Smooth muscle cell (in vitro differentiated cells): Measurements from ENCODE around the gene BBX. TPM values are rescaled to one million over a fixed set of nuclear protein-coding genes. Genes with fewer than 3 reads are reported as not detected.

Source experiments
- DNase-seq: peaks from one replicate; lab custom pipeline; 2025; ENCODE audit not compliant: unreplicated experiment; lab: John Stamatoyannopoulos, UW
- H2AFZ ChIP-seq: fragments of 200-600 bp; sonication (generic); 2 replicates; pipeline ENCODE4 v1.6.0; 2016; ENCODE audit warnings: antibody characterized with exemption, low read depth, mild to moderate bottlenecking
- H3F3A ChIP-seq: fragments of 200-600 bp; sonication (generic); 2 replicates; pipeline ENCODE4 v1.6.0; 2017; ENCODE audit warnings: antibody characterized with exemption, low read depth
- H3K27ac ChIP-seq: fragments of 200-600 bp; sonication (generic); 2 replicates; pipeline ENCODE4 v1.5.1; 2016; ENCODE audit warnings: low read depth, mild to moderate bottlenecking
- H3K27me3 ChIP-seq: fragments of 200-600 bp; sonication (generic); 2 replicates; pipeline ENCODE4 v1.6.1; 2016; ENCODE audit warnings: low read depth, mild to moderate bottlenecking
- H3K36me3 ChIP-seq: fragments of 200-600 bp; sonication (generic); 2 replicates; pipeline ENCODE4 v1.5.1; 2016; ENCODE audit warnings: low read depth
- H3K4me1 ChIP-seq: fragments of 200-600 bp; sonication (generic); 2 replicates; pipeline ENCODE4 v1.5.1; 2016; ENCODE audit warnings: low read depth
- H3K4me2 ChIP-seq: fragments of 200-600 bp; sonication (generic); 2 replicates; pipeline ENCODE4 v1.6.0; 2016; ENCODE audit warnings: mild to moderate bottlenecking
- H3K4me3 ChIP-seq: fragments of 200-600 bp; sonication (generic); 2 replicates; pipeline ENCODE4 v1.5.1; 2016; ENCODE audit warnings: mild to moderate bottlenecking
- H3K79me2 ChIP-seq: fragments of 200-600 bp; sonication (generic); 2 replicates; pipeline ENCODE4 v1.6.0; 2016; ENCODE audit warnings: low read depth, mild to moderate bottlenecking
- H3K9ac ChIP-seq: fragments of 200-600 bp; sonication (generic); 2 replicates; pipeline ENCODE4 v1.6.0; 2016; ENCODE audit warnings: low read depth
- H3K9me3 ChIP-seq: fragments of 200-600 bp; sonication (generic); replicated peaks from 2 replicates; pipeline ENCODE4 v1.5.1; 2016; ENCODE audit warnings: low read depth
- H4K20me1 ChIP-seq: fragments of 200-600 bp; sonication (generic); 2 replicates; pipeline ENCODE4 v1.6.0; 2016; ENCODE audit warnings: low read depth
- WGBS: methylation state at CpG from one replicate; pipeline ENCODE4 v1.1.7; 2016; ENCODE audit warnings: low lambda C conversion rate; 5-methylcytosine and 5-hydroxymethylcytosine counted together
- polyA plus RNA-seq: library from polyadenylated mRNA; unstranded; fragments of >200 nt; fragmentation: Nextera tagmentation; extraction: Ambion mirVana; gene quantifications from 2 replicates; pipeline ENCODE4 v1.2.1, GENCODE V29; 2016
- total RNA-seq: library from RNA; depleted of rRNA; stranded (reverse); fragments of >200 nt; gene quantifications from 2 replicates; pipeline ENCODE4 v1.2.3, GENCODE V29; 2014
- TF ChIP-seq, protein P1 (sequence below): fragments of 200-600 bp; sonication (generic); IDR thresholded peaks from 2 replicates; pipeline ENCODE4 v1.5.1; 2017; ENCODE audit warnings: borderline replicate concordance, mild to moderate bottlenecking, antibody characterized with exemption; ENCODE audit not compliant: insufficient read depth, poor library complexity, severe bottlenecking

BBX gene
- total and polyA plus RNA-seq, 2 experiments from 2014 or later = 58.9 to 66.4 TPM

GRCh38 chr3:107643038-107643883 is 120.5 kb downstream of the BBX start:
- DNase-seq = no peak
- Histone ChIP-seq H3K4me1 (no peaks in the 10 kb centered on the region), H3K79me2 (no peaks in the 10 kb centered on the region), H3K9me3 (no peaks in the 10 kb centered on the region), H3K36me3 (no peaks in the 10 kb centered on the region), H3K9ac (no peak overlapping the region), H4K20me1 (peaks cover 70% of the 10 kb centered on the region), H3K4me2 (no peak overlapping the region), H3F3A (no peaks in the 10 kb centered on the region), H3K27me3 (no peaks in the 10 kb centered on the region), H2AFZ (no peak overlapping the region), H3K27ac (no peak overlapping the region), H3K4me3 (no peak overlapping the region)
- WGBS = 81% methylated on average over 6 of the region's 6 CpGs
- TF ChIP-seq, protein P1, sequence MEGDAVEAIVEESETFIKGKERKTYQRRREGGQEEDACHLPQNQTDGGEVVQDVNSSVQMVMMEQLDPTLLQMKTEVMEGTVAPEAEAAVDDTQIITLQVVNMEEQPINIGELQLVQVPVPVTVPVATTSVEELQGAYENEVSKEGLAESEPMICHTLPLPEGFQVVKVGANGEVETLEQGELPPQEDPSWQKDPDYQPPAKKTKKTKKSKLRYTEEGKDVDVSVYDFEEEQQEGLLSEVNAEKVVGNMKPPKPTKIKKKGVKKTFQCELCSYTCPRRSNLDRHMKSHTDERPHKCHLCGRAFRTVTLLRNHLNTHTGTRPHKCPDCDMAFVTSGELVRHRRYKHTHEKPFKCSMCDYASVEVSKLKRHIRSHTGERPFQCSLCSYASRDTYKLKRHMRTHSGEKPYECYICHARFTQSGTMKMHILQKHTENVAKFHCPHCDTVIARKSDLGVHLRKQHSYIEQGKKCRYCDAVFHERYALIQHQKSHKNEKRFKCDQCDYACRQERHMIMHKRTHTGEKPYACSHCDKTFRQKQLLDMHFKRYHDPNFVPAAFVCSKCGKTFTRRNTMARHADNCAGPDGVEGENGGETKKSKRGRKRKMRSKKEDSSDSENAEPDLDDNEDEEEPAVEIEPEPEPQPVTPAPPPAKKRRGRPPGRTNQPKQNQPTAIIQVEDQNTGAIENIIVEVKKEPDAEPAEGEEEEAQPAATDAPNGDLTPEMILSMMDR = no peak

DNA sequence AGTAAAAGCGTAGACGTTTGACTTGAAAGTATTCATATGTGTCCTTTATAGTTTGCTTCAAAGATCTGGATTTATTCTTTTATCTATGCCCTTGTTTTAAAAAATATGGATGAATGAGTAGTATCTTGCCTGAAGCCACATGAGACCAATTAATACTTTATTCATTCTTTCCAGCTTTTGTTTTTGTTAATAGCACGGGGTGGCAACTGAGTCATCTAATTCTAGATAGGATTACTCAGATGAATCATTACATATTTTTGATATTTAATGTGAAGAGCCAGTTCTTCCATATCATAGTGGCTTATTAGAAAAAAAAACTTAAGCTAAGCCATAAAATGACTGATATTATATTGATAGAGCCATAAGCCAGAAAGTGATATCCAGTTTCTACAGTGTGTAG is 121.9 kb downstream of the BBX start:
- Histone ChIP-seq H3K27me3 (no peaks in the 10 kb centered on the region), H3K4me2 (no peak overlapping the region), H4K20me1 (peaks cover 61% of the 10 kb centered on the region), H3K9ac (no peak overlapping the region), H3K9me3 (no peaks in the 10 kb centered on the region), H3F3A (no peaks in the 10 kb centered on the region), H3K4me3 (no peak overlapping the region), H3K4me1 (no peaks in the 10 kb centered on the region), H2AFZ (no peak overlapping the region), H3K79me2 (no peaks in the 10 kb centered on the region), H3K27ac (no peak overlapping the region), H3K36me3 (no peaks in the 10 kb centered on the region)
- WGBS = 72% methylated on average over 3 of the region's 3 CpGs
- TF ChIP-seq, protein P1 = no peak
- no peak for DNase-seq

- 97% methylated on average over 3 of the region's 3 CpGs for WGBS
- H3K9ac ChIP-seq = no peak overlapping the region
- H3K79me2 ChIP-seq = no peaks in the 10 kb centered on the region
- H4K20me1 ChIP-seq = peaks cover 28% of the 10 kb centered on the region
- no peaks in the 10 kb centered on the region for H3K4me1 ChIP-seq
- H3F3A ChIP-seq = no peaks in the 10 kb centered on the region
- TF ChIP-seq, protein P1 = no peak
- no peak overlapping the region for H3K4me2 ChIP-seq
- no peak overlapping the region for H3K27ac ChIP-seq
- H3K4me3 ChIP-seq = no peak overlapping the region
- no peaks in the 10 kb centered on the region for H3K9me3 ChIP-seq
- no peak overlapping the region for H2AFZ ChIP-seq
- no peak for DNase-seq
- H3K27me3 ChIP-seq = no peaks in the 10 kb centered on the region
- H3K36me3 ChIP-seq = no peaks in the 10 kb centered on the region
Measured at GRCh38 chr3:107650788-107651187, 128.0 kb downstream of the BBX start.

GRCh38 chr3:107651782-107652181 is 129.0 kb downstream of the BBX start:
- no peaks in the 10 kb centered on the region for H3K9me3 ChIP-seq
- no peak for DNase-seq
- H3F3A ChIP-seq = no peaks in the 10 kb centered on the region
- no peak overlapping the region for H2AFZ ChIP-seq
- H3K27ac ChIP-seq = no peak overlapping the region
- no peaks in the 10 kb centered on the region for H3K27me3 ChIP-seq
- TF ChIP-seq, protein P1 = no peak
- no peak overlapping the region for H3K4me3 ChIP-seq
- peaks cover 4% of the 10 kb centered on the region for H3K79me2 ChIP-seq
- no peaks in the 10 kb centered on the region for H3K4me1 ChIP-seq
- no peak overlapping the region for H3K4me2 ChIP-seq
- H3K36me3 ChIP-seq = no peaks in the 10 kb centered on the region
- peaks cover 30% of the 10 kb centered on the region for H4K20me1 ChIP-seq
- H3K9ac ChIP-seq = no peak overlapping the region
